GM12878 (cell line): Measurements from ENCODE around the gene RAD17. TPM values are rescaled to one million over a fixed set of nuclear protein-coding genes. Genes with fewer than 3 reads are reported as not detected.
"Not testable (repeated sequence)": the region's sequence is repeated elsewhere in the genome, so short reads cannot be mapped to it uniquely, and the experiment has no call there.

Source experiments
- ATAC-seq: fragments of 200-7000 bp; cut with Tn5 transposase; 3 replicates; pipeline ENCODE4 v1.9.1; 2020; ENCODE audit warnings: mild to moderate bottlenecking, moderate library complexity
- BruUV-seq: library from RNA; stranded (reverse); fragments of 400-500 nt; replicated peaks from 2 replicates; lab custom pipeline; 2021; lab: Mats Ljungman, UMichigan
- CTCF ChIA-PET: fragments of 300-600 bp; sonication (Branson Sonifier 250); formaldehyde crosslinking; extraction: SDS; loops from one replicate; lab custom pipeline; 2021; ENCODE audit warnings: inconsistent platforms; lab: Yijun Ruan, JAX
- POLR2A ChIA-PET: fragments of 350-600 bp; formaldehyde crosslinking; extraction: SDS; loops from one replicate; lab custom pipeline; 2021; ENCODE audit warnings: inconsistent platforms; lab: Charles Lee
- RAD21 ChIA-PET: fragments of 300-600 bp; sonication (Branson Sonifier 250); formaldehyde crosslinking; loops from one replicate; lab custom pipeline; 2023; ENCODE audit warnings: antibody characterized with exemption; ENCODE audit not compliant: unreplicated experiment; lab: Charles Lee
- SMC1A ChIA-PET: fragments of 300-600 bp; sonication (Branson Sonifier 250); formaldehyde crosslinking; loops from one replicate; lab custom pipeline; 2023; ENCODE audit not compliant: unreplicated experiment, uncharacterized antibody; lab: Charles Lee
- DNase-seq: peaks from one replicate; pipeline ENCODE4 v3.0.0-alpha.2; 2011; ENCODE audit warnings: low read depth, low spot score
- FAIRE-seq: peaks from 3 replicates; lab custom pipeline; 2011; peaks lifted over from hg19 to GRCh38; lab: Jason Lieb, UNC
- H2AFZ ChIP-seq: 2 replicates; pipeline ENCODE4 v1.6.0; 2011; ENCODE audit warnings: low read depth, low read length, control low read depth; ENCODE audit not compliant: control insufficient read depth
- H3K27ac ChIP-seq: 2 replicates; pipeline ENCODE4 v1.5.1; 2011; ENCODE audit warnings: control low read depth; ENCODE audit not compliant: control insufficient read depth, insufficient read depth
- H3K27me3 ChIP-seq, 2 experiments: replicated peaks in 1 of 2; 2 replicates each; pipeline versions ENCODE4 v1.6.0 to v1.6.1; 2011; ENCODE audit warnings: low read length in 1 of 2; ENCODE audit not compliant: control insufficient read depth in 2 of 2, insufficient read depth in 2 of 2
- H3K36me3 ChIP-seq, 2 experiments: 2 replicates each; pipeline ENCODE4 v1.5.1; 2011; ENCODE audit warnings: low read length in 1 of 2; ENCODE audit not compliant: control insufficient read depth in 2 of 2, insufficient read depth in 2 of 2
- H3K4me1 ChIP-seq: 2 replicates; pipeline ENCODE4 v1.6.1; 2011; ENCODE audit warnings: mild to moderate bottlenecking, low read length, moderate library complexity, mixed read lengths; ENCODE audit not compliant: control insufficient read depth, insufficient read depth
- H3K4me2 ChIP-seq: 2 replicates; pipeline ENCODE4 v1.6.0; 2011; ENCODE audit warnings: control low read depth; ENCODE audit not compliant: control insufficient read depth, insufficient read depth
- H3K4me3 ChIP-seq: fragments of 200-600 bp; sonication (generic); 2 replicates; pipeline ENCODE4 v1.5.1; 2016
- H3K79me2 ChIP-seq: 2 replicates; pipeline ENCODE4 v1.6.0; 2011; ENCODE audit warnings: low read length; ENCODE audit not compliant: control insufficient read depth, insufficient read depth
- H3K9ac ChIP-seq: 2 replicates; pipeline ENCODE4 v1.8.0; 2011; ENCODE audit warnings: low read length, control low read depth, mixed read lengths; ENCODE audit not compliant: control insufficient read depth, insufficient read depth
- H3K9me3 ChIP-seq: replicated peaks from 3 replicates; pipeline ENCODE4 v1.5.1; 2011; ENCODE audit warnings: mild to moderate bottlenecking, low read length; ENCODE audit not compliant: control insufficient read depth, insufficient read depth
- H4K20me1 ChIP-seq: 2 replicates; pipeline ENCODE4 v1.6.0; 2011; ENCODE audit not compliant: control insufficient read depth, insufficient read depth
- ASH2L ChIP-seq: fragments of 300-600, 200-600 bp; sonication (generic); IDR thresholded peaks from 2 replicates; pipeline ENCODE4 v1.6.1; 2017; ENCODE audit warnings: low read depth, mild to moderate bottlenecking, borderline replicate concordance
- EED ChIP-seq: sonication (generic); IDR thresholded peaks from 2 replicates; pipeline ENCODE4 v1.6.1; 2016; ENCODE audit warnings: antibody characterized with exemption, low read depth
- EGR1 ChIP-seq, 2 experiments: IDR thresholded peaks; 1 replicate in 1 of 2; 2 replicates in 1 of 2; pipeline ENCODE4 v1.6.1; 2011 to 2012; ENCODE audit warnings: low read depth in 2 of 2, low read length in 2 of 2, borderline replicate concordance in 1 of 2, mild to moderate bottlenecking in 1 of 2, moderate library complexity in 1 of 2
- JUND ChIP-seq: IDR thresholded peaks from 2 replicates; pipeline ENCODE4 v1.6.1; 2012; ENCODE audit warnings: low read depth, mild to moderate bottlenecking, low read length, improper control_type of control experiment, moderate library complexity
- MTA3 ChIP-seq: IDR thresholded peaks from 2 replicates; pipeline ENCODE4 v1.6.1; 2012; ENCODE audit warnings: low read length, inconsistent platforms, borderline replicate concordance
- NFIC ChIP-seq: IDR thresholded peaks from 2 replicates; pipeline ENCODE4 v1.6.1; 2012; ENCODE audit warnings: low read depth, mild to moderate bottlenecking, inconsistent platforms, low read length, moderate library complexity
- NR2C2 ChIP-seq: IDR thresholded peaks from 2 replicates; pipeline ENCODE4 v1.6.1; 2011; ENCODE audit warnings: borderline replicate concordance, low read depth; ENCODE audit not compliant: control insufficient read depth, insufficient read length
- POLR2AphosphoS2 ChIP-seq: IDR thresholded peaks from 2 replicates; pipeline ENCODE4 v1.6.1; 2011; ENCODE audit warnings: low read depth, mild to moderate bottlenecking, low read length, improper control_type of control experiment, moderate library complexity
- RELA ChIP-seq: fragments of 450-650 bp; IDR thresholded peaks from 2 replicates; pipeline ENCODE4 v1.8.0; 2014; ENCODE audit warnings: borderline replicate concordance; ENCODE audit not compliant: partially characterized antibody
- RUNX3 ChIP-seq: IDR thresholded peaks from 2 replicates; pipeline ENCODE4 v1.6.1; 2012; ENCODE audit warnings: low read length, inconsistent platforms
- STAT3 ChIP-seq: IDR thresholded peaks from 2 replicates; pipeline ENCODE4 v1.6.1; 2011; ENCODE audit warnings: low read depth, low read length, improper control_type of control experiment
- ZSCAN29 ChIP-seq: fragments of 450-650 bp; IDR thresholded peaks from 2 replicates; pipeline ENCODE4 v1.6.1; 2017; ENCODE audit warnings: mild to moderate bottlenecking, moderate library complexity
- WGBS: methylation state at CpG from one replicate; pipeline ENCODE4 v1.1.6; 2016; ENCODE audit warnings: low lambda C conversion rate; ENCODE audit not compliant: insufficient replicate concordance, insufficient coverage; ENCODE audit errors: missing lambda C conversion rate; 5-methylcytosine and 5-hydroxymethylcytosine counted together
- in situ Hi-C: fragments of 300-500 bp; cut with MboI; formaldehyde crosslinking; loops from 9 replicates; pipeline ENCODE4 v1.14.3; 2018; ENCODE audit warnings: mixed read lengths
- intact Hi-C: fragments of 100-400 bp; cut with micrococcal nuclease; formaldehyde crosslinking; loops from one replicate; pipeline ENCODE4 v1.14.2; 2022; ENCODE audit not compliant: unreplicated experiment
- polyA plus RNA-seq, 11 experiments: library from polyadenylated mRNA; depleted of rRNA in 4 of 11; unstranded in 6 of 11; stranded (reverse) in 5 of 11; fragments of >200 nt; fragmentation: Nextera tagmentation in 4 of 11; fragmentation: Illumina TruSeq in 1 of 11; extraction: Ambion mirVana in 4 of 11; extraction: Trizol in 1 of 11; gene quantifications; 1 replicate in 1 of 11; 2 replicates in 10 of 11; pipeline versions ENCODE4 v1.2.1 to v1.2.3, GENCODE V29; 2011 to 2016; ENCODE audit warnings: inconsistent platforms in 2 of 11, missing spikeins in 2 of 11, low read depth in 1 of 11
- total RNA-seq, 4 experiments: library from RNA; depleted of rRNA in 3 of 4; stranded (reverse); fragments of >200 nt in 3 of 4; fragmentation: Illumina TruSeq in 1 of 4; extraction: Trizol in 1 of 4; gene quantifications; 2 replicates each; pipeline versions ENCODE4 v1.2.1 to v1.2.3, GENCODE V29; 2013 to 2021
- TF ChIP-seq, protein P1 (sequence below): fragments of 450-650 bp; IDR thresholded peaks from 2 replicates; pipeline ENCODE4 v1.6.1; 2017; ENCODE audit warnings: low read depth, mild to moderate bottlenecking, moderate library complexity

Gene RAD17
- total and polyA plus RNA-seq, 10 of the 15 experiments (the other 5 are each of a cell fraction or from before 2014, with no cell fraction given): 23.9 to 55.4 (median 44.5) TPM

DNA sequence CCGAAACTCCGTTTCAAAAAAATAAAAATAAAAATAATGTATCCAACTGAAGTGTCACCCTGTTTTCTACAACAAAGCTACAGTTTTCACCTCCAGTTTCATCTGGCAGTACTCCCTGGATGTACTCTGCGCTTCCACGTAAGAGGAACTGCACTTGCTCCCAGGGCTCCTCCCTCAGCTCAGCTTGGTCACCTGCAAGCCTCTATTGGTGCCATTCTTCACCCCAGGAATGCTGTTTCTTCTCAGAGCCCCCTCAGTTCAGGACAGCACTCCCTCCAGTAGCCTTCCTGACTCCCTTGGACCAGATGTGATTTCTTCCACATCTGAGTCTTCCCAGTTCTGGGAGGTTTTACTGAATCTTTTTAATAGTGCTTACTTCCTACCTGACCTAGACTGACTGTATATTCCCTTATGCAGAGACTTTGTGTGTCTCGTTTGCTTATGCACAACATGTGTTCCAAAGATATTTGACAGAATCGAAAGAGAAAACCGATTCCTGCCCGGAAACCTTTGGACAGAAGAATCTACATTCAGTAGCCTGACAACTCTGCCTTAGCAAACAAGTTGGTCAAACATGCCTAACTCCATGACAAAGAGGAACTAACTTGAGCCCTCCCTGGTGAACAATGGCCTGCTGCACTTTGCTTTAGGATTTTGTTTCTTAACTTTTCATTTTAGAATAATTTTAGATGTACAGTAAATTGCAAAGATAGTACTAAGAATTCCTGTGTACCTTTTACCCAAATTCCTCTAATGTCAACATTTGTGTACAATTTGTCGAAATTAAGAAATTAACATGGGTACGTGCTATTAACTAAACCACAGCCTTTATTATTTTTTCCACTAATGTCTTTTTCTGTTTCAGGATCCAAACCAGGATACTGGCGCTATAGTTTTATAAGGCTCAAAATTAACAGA is 37.8 kb upstream of the RAD17 start (continued):
- TF ChIP-seq, protein P1, sequence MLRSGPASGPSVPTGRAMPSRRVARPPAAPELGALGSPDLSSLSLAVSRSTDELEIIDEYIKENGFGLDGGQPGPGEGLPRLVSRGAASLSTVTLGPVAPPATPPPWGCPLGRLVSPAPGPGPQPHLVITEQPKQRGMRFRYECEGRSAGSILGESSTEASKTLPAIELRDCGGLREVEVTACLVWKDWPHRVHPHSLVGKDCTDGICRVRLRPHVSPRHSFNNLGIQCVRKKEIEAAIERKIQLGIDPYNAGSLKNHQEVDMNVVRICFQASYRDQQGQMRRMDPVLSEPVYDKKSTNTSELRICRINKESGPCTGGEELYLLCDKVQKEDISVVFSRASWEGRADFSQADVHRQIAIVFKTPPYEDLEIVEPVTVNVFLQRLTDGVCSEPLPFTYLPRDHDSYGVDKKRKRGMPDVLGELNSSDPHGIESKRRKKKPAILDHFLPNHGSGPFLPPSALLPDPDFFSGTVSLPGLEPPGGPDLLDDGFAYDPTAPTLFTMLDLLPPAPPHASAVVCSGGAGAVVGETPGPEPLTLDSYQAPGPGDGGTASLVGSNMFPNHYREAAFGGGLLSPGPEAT: no peak
- TF ChIP-seq EED (0 out of 2 replicates have a peak, but pooled peaks have one; percentile 13), NFIC (no peak), ASH2L (no peak), JUND (no peak), POLR2AphosphoS2 (no peak), NR2C2 (no peak), RELA (no peak), ZSCAN29 (no peak), STAT3 (no peak), MTA3 (0 out of 2 replicates have a peak, but pooled peaks have one; percentile 42), EGR1 (IDR thresholded peaks at IDR 0.05; ENCODE audit: borderline replicate concordance in 1 of 2, low read depth in 2 of 2, low read length in 2 of 2) (no peak), RUNX3 (0 out of 2 replicates have a peak, but pooled peaks have one; percentile 8)

DNA sequence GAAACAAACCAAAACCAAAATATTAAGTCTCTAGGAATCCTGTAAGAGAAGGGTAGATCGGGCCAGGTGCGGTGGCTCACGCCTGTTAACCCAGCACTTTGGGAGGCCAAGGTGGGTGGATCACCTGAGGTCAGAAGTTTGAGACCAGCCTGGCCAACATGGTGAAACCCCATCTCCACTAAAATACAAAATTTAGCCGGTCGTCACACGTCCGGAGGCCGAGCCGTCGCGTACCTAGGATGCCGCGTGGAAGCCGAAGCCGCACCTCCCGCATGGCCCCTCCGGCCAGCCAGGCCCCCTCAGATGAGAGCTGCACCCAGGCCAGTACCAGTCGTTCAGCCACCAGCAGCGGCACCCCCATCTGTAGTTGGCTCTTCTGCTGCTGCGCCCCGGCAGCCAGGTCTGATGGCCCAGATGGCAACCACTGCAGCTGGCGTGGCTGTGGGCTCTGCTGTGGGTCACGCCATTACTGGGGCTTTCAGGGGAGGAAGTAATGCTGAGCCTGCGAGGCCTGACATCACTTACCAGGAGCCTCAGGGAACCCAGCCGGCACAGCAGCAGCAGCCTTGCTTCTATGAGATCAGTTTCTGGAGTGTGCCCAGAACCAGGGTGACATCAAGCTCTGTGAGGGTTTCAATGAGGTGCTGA is 35.8 kb upstream of the RAD17 start:
- BruUV-seq, H3K4me3 ChIP-seq, H3K27me3 ChIP-seq, H3K4me2 ChIP-seq, ATAC-seq, H3K36me3 ChIP-seq, H3K79me2 ChIP-seq, H3K4me1 ChIP-seq, H4K20me1 ChIP-seq, H2AFZ ChIP-seq, FAIRE-seq, H3K27ac ChIP-seq, in situ Hi-C loops, H3K9me3 ChIP-seq, DNase-seq, H3K9ac ChIP-seq: not testable (repeated sequence)
- ChIA-PET POLR2A (interaction anchor here (1.2 to 1.4 kb wide), 3 partner anchors 36 to 240 kb away, joined by 4 to 6 read pairs (median 5); partner anchors contain the start of genes AK6, RAD17, SLC30A5 and TAF9), RAD21 (interaction anchor here (0.6 to 3.3 kb wide), 5 partner anchors 39 to 240 kb away, joined by 3 to 31 read pairs (median 3); partner anchors contain the start of gene SLC30A5), CTCF (interaction anchor here (0.7 to 2.8 kb wide), 17 partner anchors 9 to 310 kb away, joined by 3 to 14 read pairs (median 4); partner anchors contain the start of gene SLC30A5), SMC1A (interaction anchor here (0.8 to 2.3 kb wide), 4 partner anchors 12 to 290 kb away, joined by 4 to 10 read pairs (median 4); partner anchors contain the start of gene SLC30A5)
- intact Hi-C loops: loop anchor here (1.0 to 2.0 kb wide), 2 partner anchors 240 to 291 kb away; no protein-coding TSS in a partner anchor
- 97% methylated on average over 25 of the region's 25 CpGs for WGBS
